ENCODE results near the gene TAF11L4. TPM values are rescaled to one million over a fixed set of nuclear protein-coding genes. Genes with fewer than 3 reads are reported as not detected.

TAF11L4 gene
- total and polyA plus RNA-seq, 2 of the 4 experiments (the other 2 are of a cell fraction), result not detected

Small RNAs within 50 kb of the gene (microRNA-seq; reads per million reads assigned to microRNA genes)
- not detected for gene AC106774.3 (ENCODE audit: insufficient read depth, insufficient read length)

Small RNAs within 50 kb of the gene (small RNA-seq; reads per million reads assigned to genes)
- 0 reads per million in 5 experiments for gene AC106774.3

Other genes with a start within 250 kb of the TAF11L4 start
- not detected in 2 replicates for gene TAF11L2, start 23.6 kb upstream of the TAF11L4 start, total RNA-seq (2012; rRNA removed)
- gene TAF11L2, start 23.6 kb upstream of the TAF11L4 start, polyA plus RNA-seq (2012; rRNA removed), result not detected in 2 replicates
- not detected in 2 replicates for gene TAF11L3, start 3.4 kb upstream of the TAF11L4 start, total RNA-seq (2012; rRNA removed)
- gene TAF11L3, start 3.4 kb upstream of the TAF11L4 start, polyA plus RNA-seq (2012; rRNA removed), result not detected in 2 replicates
- gene TAF11L5, start 3.4 kb downstream of the TAF11L4 start, total RNA-seq (2012; rRNA removed), result not detected in 2 replicates
- not detected in 2 replicates for gene TAF11L5, start 3.4 kb downstream of the TAF11L4 start, polyA plus RNA-seq (2012; rRNA removed)
- not detected in 2 replicates for gene TAF11L6, start 6.9 kb downstream of the TAF11L4 start, total RNA-seq (2012; rRNA removed)
- gene TAF11L6, start 6.9 kb downstream of the TAF11L4 start, polyA plus RNA-seq (2012; rRNA removed), result not detected in 2 replicates
- gene TAF11L7, start 64.0 kb downstream of the TAF11L4 start, total RNA-seq (2012; rRNA removed), result not detected in 2 replicates
- gene TAF11L7, start 64.0 kb downstream of the TAF11L4 start, polyA plus RNA-seq (2012; rRNA removed), result not detected in 2 replicates
- gene TAF11L8, start 69.2 kb downstream of the TAF11L4 start, total RNA-seq (2012; rRNA removed), result not detected in 2 replicates
- not detected in 2 replicates for gene TAF11L8, start 69.2 kb downstream of the TAF11L4 start, polyA plus RNA-seq (2012; rRNA removed)
- not detected in 2 replicates for gene TAF11L9, start 72.6 kb downstream of the TAF11L4 start, total RNA-seq (2012; rRNA removed)
- gene TAF11L9, start 72.6 kb downstream of the TAF11L4 start, polyA plus RNA-seq (2012; rRNA removed), result not detected in 2 replicates
- gene TAF11L10, start 76.0 kb downstream of the TAF11L4 start, total RNA-seq (2012; rRNA removed), result not detected in 2 replicates
- gene TAF11L10, start 76.0 kb downstream of the TAF11L4 start, polyA plus RNA-seq (2012; rRNA removed), result not detected in 2 replicates
- gene TAF11L11, start 82.4 kb downstream of the TAF11L4 start, total RNA-seq (2012; rRNA removed), result not detected in 2 replicates
- not detected in 2 replicates for gene TAF11L11, start 82.4 kb downstream of the TAF11L4 start, polyA plus RNA-seq (2012; rRNA removed)
- gene TAF11L12, start 88.6 kb downstream of the TAF11L4 start, total RNA-seq (2012; rRNA removed), result not detected in 2 replicates
- not detected in 2 replicates for gene TAF11L12, start 88.6 kb downstream of the TAF11L4 start, polyA plus RNA-seq (2012; rRNA removed)
- gene TAF11L13, start 110.3 kb downstream of the TAF11L4 start, total RNA-seq (2012; rRNA removed), result not detected in 2 replicates
- not detected in 2 replicates for gene TAF11L13, start 110.3 kb downstream of the TAF11L4 start, polyA plus RNA-seq (2012; rRNA removed)
- not detected in 2 replicates for gene TAF11L14, start 112.7 kb downstream of the TAF11L4 start, total RNA-seq (2012; rRNA removed)
- not detected in 2 replicates for gene TAF11L14, start 112.7 kb downstream of the TAF11L4 start, polyA plus RNA-seq (2012; rRNA removed)